MM.1S (cell line): ENCODE measurements around the gene EFNA5.

Source experiments
- CTCF ChIP-seq: fragments of 300-600 bp; sonication (generic); IDR thresholded peaks from 2 replicates; pipeline ENCODE4 v1.5.1; 2016; ENCODE audit warnings: antibody characterized with exemption, low read length, mixed read lengths
- EZH2 ChIP-seq: fragments of 300-600 bp; sonication (generic); optimal IDR thresholded peaks from 2 replicates; pipeline ENCODE3; 2017; ENCODE audit warnings: low read depth, mild to moderate bottlenecking, antibody characterized with exemption, low read length, mixed read lengths

GRCh38 chr5:107426872-107427271 lies 243.9 kb downstream of the EFNA5 start:
- no peak for TF ChIP-seq CTCF
- TF ChIP-seq EZH2 = no peak
